HG02943 (cell line): Measurements from ENCODE around the gene SAT2.
"Not testable (repeated sequence)": the region's sequence is repeated elsewhere in the genome, so short reads cannot be mapped to it uniquely, and the experiment has no call there.

Experiments
- ATAC-seq: cut with Tn5 transposase; IDR thresholded peaks from one replicate; pipeline ENCODE4 v1.9.1; 2021; ENCODE audit warnings: mild to moderate bottlenecking, low read depth, moderate library complexity; ENCODE audit not compliant: unreplicated experiment

Gene SAT2

GRCh38 chr17:7627250-7628121, at the start of gene SAT2:
Gene SAT2 (minus strand): TSS chr17:7627821. CDS start chr17:7627635, 186 bp downstream.
- peak; percentile 94 for ATAC-seq

DNA sequence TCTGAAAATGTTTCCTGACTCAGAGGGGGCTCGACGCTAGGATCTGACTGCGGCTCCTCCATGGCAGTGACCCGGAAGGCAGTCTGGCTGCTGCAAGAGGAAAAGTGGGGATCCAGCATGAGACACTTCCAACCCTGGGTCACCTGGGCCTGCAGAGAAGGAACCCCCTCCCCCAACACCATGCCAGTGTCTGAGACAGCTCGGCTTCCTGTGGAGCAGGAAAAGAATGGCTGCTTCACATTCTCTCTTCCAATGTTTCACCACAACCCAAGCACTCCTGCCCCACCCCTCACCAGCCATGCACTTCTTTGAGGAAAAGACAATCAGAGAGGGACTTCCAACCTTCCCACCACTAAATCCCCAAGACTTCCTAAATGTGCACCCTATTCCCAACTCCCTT, 48.9 kb upstream of the SAT2 start:
- no peak for ATAC-seq

DNA sequence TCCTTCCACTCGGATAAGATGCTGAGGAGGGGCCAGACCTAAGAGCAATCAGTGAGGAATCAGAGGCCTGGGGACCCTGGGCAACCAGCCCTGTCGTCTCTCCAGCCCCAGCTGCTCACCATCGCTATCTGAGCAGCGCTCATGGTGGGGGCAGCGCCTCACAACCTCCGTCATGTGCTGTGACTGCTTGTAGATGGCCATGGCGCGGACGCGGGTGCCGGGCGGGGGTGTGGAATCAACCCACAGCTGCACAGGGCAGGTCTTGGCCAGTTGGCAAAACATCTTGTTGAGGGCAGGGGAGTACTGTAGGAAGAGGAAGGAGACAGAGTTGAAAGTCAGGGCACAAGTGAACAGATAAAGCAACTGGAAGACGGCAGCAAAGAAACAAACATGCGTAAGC, 47.3 kb upstream of the SAT2 start:
- no peak for ATAC-seq

GRCh38 chr17:7673239-7673638, 45.6 kb upstream of the SAT2 start:
- no peak for ATAC-seq

DNA sequence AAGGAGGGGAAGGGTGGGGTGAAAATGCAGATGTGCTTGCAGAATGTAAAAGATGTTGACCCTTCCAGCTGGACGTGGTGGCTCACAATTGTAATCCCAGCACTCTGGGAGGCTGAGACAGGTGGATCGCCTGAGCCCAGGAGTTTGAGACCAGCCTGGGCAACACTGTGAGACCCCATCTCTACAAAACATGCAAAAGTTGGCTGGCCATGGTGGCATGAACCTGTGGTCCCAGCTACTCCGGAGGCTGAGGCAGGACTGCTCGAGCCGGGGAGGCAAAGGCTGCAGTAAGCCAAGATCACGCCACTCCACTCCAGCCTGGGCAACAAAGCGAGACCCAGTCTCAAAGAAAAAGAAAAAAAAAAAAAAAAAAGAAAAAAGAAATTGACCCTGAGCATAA, 40.9 kb upstream of the SAT2 start:
- no peak for ATAC-seq

DNA sequence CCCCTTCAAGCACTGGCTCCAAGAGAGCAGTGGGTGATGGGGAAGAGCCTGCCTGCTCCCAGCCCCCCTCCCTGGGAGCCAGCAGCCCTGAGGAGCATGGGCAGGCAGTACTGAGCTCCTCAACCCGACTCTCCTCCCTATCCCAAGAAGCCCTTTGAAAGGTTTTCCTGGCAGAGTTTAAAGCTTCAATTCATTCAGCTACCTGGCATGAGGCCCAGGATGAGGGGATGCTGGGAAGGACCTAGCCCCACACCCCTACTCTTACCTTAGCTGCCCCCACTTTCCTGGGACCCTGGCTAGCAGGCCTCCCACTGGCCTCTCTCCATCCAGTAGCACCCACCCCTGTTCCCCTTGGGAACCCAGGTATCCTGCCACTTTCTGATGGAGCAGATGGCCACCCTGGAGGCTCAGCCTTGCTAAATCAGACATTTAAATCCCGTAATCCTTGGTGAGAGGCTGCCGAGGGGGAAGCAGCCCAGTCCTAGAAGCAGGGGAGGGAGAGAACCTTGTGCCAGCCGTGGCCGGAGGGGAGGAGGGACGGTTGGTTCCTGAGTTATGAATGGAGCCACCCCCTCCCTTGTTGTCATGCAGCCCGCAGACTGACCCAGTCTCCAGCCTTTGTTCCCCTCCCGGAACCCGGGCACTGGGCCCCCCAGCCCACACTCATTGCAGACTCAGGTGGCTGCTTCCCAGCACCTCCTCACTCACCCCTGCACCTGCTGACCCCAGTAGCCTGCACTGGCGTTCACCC, 40.2 kb upstream of the SAT2 start:
- ATAC-seq: no peak

- no peak for ATAC-seq
These were observed 29.5 kb upstream of the SAT2 start for GRCh38 chr17:7656958-7657609.

DNA sequence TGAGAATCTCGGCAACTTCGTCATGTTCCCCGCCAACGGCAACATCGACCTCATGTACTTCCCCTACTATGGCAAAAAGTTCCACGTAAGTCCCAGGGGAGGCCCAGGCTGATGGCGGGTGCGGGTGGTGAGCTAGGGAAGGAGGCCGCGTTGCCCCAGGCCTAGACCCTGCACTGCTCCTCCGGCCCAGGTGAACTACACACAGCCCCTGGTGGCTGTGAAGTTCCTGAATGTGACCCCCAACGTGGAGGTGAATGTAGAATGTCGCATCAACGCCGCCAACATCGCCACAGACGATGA, 27.9 kb upstream of the SAT2 start:
- ATAC-seq: no peak

DNA sequence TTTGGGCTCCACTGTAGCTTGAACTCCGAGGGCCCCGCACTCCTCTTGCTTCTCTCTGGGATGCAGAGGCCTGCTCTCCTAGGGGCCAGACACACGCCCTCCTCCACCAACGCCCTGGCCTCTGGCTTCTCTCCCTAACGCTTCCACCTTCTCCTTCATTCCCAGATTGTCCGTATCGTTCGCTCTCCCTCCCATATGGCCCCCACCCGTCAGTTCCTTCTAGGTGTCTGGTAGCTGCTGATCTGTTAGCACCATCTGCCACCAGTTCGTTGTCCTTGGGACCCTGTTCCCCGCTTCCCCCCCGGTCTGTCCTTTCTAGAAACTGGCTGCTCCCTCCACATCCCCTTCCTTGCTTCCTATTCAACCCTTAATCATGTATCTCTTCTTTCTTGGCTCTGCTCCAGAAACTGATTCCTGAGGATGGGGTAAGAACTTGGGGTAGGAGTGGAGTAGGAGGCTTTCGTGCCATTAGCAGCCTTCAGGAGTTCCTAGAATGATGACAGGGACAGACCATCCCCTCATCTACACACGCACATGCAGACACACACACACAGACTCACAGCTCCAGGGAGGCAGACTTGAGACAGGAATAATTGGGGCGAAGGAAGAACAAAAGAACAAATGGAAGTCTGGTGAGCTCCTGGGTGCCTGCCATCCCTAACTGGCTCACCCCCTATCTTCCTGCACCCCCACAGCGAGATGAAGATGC, 27.4 kb upstream of the SAT2 start:
- no peak for ATAC-seq

DNA sequence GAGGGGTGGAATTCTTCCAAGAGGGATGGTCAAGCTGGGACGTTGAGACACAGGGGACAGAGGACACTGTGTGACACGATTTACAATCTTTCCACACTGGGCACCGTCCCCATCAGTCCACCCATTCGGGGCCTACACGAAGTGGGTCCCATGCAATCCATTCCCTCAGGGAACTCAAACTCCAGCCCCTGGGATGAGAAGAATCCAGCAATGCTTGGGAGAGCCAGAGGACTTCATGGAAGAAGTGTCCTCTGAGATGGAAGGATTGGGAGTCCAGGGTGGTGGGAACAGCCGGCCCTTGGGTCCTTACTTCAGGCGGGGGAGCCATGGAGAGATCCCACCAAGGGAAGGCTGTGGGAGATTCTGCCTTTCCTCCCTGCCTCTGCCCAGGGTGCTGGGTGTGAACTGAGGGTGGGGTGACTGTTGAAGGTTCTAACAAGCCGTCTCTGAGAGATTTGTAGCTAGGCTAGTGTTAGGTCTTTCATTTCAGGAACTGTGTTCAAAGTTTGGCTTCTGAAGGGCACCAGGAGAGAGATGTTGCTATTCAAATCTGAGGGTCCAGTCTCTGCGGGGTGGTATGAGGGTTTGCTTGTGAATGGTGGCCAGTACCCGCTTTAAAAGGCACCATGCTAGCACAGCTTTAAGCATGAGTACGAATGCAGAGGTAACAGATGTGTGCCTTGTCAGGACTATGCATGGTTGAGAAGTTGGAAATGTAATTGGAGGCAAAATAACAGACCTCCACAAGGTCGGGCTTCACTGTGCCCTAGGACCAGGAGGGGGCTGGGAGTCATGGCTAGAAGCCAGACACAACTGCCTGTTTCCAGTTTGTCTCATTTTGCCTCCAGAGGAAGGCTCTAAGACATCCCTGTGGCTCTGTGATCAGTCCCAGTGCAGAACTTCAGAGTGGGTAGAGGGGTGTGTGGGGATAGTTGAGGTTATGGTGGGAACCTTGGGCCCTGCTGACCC, 25.1 kb upstream of the SAT2 start:
- ATAC-seq: no peak

- ATAC-seq: no peak
These were observed 24.2 kb upstream of the SAT2 start for GRCh38 chr17:7651665-7652387.

- no peak for ATAC-seq
These were observed 23.6 kb upstream of the SAT2 start for GRCh38 chr17:7651097-7651664.

DNA sequence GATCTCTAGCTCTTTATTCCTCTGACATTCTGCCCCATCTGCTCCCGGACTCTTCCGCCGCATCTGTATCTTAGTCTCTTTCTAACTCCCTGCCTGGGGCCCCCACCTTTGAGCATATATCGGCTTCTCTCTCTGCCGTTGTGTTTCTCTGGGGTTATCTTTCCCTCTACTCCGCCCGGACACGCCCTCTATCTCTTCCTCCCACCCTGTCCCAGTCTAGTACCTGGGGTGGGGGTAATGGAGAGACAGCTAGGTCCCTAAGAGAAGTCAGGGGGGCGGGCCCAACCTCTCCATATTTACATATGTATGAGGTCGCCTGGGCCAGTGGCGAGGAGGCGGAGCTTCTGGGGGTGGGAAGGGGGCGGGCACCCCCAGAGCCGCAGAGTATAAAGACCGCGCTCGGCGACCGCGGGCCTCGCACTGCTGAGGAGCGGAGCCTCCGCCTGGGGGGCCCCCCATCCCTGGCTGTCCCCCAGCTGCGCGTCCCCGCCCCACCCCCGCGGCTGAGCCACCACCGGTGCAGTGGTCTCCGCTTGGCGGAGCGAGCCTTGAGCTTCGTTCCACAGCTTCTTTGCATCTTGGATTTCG, 23.0 kb upstream of the SAT2 start, which contains the start of gene ATP1B2:
Gene ATP1B2, plus strand, starts transcription at position 418 of the 588 bp plus-strand sequence. CDS start 593 bp downstream, outside the sequence.
- ATAC-seq: no peak

DNA sequence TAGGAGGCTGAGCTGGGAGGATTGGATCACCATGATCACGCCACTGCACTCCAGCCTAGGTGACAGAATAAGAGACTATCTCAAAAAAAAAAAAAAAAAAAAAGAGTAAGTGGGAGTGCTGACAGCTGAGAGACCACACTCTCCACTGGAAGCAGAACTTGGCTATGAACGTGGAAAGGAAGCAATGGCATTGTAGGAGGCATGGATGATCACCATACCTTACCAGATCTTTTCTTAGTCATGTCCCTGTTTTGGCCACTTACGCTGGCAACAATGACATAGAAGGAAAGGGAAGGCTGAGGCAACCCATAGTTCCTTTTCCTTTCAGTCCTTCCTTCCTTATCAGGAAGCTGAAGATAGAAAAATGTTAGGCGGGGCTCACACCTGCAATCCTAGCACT, 19.4 kb upstream of the SAT2 start:
- ATAC-seq: no peak

- ATAC-seq: no peak
These were observed 18.8 kb upstream of the SAT2 start for GRCh38 chr17:7646457-7646856.

GRCh38 chr17:7644775-7645174, 17.2 kb upstream of the SAT2 start:
- no peak for ATAC-seq

DNA sequence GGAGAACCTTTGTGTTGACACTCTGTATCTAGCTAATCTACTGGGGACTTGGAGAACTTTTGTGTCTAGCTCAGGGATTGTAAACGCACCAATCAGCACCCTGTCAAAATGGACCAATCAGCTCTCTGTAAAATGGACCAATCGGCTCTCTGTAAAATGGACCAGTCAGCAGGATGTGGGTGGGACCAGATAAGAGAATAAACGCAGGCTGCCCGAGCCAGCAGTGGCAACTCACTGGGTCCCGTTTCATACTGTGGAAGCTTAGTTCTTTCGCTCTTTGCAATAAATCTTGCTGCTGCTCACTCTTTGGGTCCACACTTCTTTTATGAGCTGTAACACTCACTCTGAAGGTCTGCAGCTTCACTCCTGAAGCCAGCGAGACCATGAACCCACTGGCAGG, 14.0 kb upstream of the SAT2 start:
- not testable (repeated sequence) for ATAC-seq

- no peak for ATAC-seq
These were observed 13.2 kb upstream of the SAT2 start for GRCh38 chr17:7640783-7641182.
